A673 (cell line): ENCODE data around the gene RPS6KA2. TPM values are rescaled to one million over a fixed set of nuclear protein-coding genes. Genes with fewer than 3 reads are reported as not detected.

Source experiments
- BruUV-seq: library from RNA; stranded (reverse); fragments of 400-500 nt; replicated peaks from 2 replicates; lab custom pipeline; 2021; lab: Mats Ljungman, UMichigan
- CTCF ChIA-PET: fragments of 300-600 bp; sonication (Branson Sonifier 250); formaldehyde crosslinking; loops from one replicate; lab custom pipeline; 2022; ENCODE audit warnings: antibody characterized with exemption; lab: Charles Lee
- POLR2A ChIA-PET: fragments of 300-600 bp; sonication (Branson Sonifier 250); formaldehyde crosslinking; loops from one replicate; lab custom pipeline; 2022; ENCODE audit warnings: antibody characterized with exemption; ENCODE audit not compliant: low non-redundant PET; lab: Charles Lee
- DNase-seq: peaks from one replicate; pipeline ENCODE4 v3.0.0-alpha.2; 2015; ENCODE audit warnings: low spot score
- H3K27ac ChIP-seq: fragments of 200-600 bp; sonication (generic); 2 replicates; pipeline ENCODE4 v1.5.1; 2016; ENCODE audit warnings: mixed run types, low read depth, mild to moderate bottlenecking, mixed read lengths, antibody characterized with exemption, low read length; ENCODE audit not compliant: poor library complexity, severe bottlenecking
- H3K27me3 ChIP-seq: fragments of 200-600 bp; sonication (generic); replicated peaks from 2 replicates; pipeline ENCODE4 v1.6.1; 2017; ENCODE audit warnings: mixed run types, low read depth, mild to moderate bottlenecking, mixed read lengths, antibody characterized with exemption, low read length; ENCODE audit not compliant: insufficient read depth, poor library complexity
- H3K36me3 ChIP-seq: fragments of 200-600 bp; sonication (generic); 2 replicates; pipeline ENCODE4 v1.6.1; 2016; ENCODE audit warnings: mixed run types, mild to moderate bottlenecking, mixed read lengths, antibody characterized with exemption, low read length; ENCODE audit not compliant: insufficient read depth, poor library complexity, severe bottlenecking
- H3K4me1 ChIP-seq: fragments of 200-600 bp; sonication (generic); 2 replicates; pipeline ENCODE4 v1.6.1; 2017; ENCODE audit warnings: mixed run types, mild to moderate bottlenecking, mixed read lengths, antibody characterized with exemption, low read length; ENCODE audit not compliant: insufficient read depth, poor library complexity, severe bottlenecking
- H3K4me3 ChIP-seq: fragments of 200-600 bp; sonication (generic); 2 replicates; pipeline ENCODE4 v1.5.1; 2016; ENCODE audit warnings: low read depth, mixed run types, mild to moderate bottlenecking, mixed read lengths, low read length; ENCODE audit not compliant: poor library complexity, severe bottlenecking
- H3K9me3 ChIP-seq: fragments of 200-600 bp; sonication (generic); 2 replicates; pipeline ENCODE4 v1.6.1; 2016; ENCODE audit warnings: mixed run types, low read depth, mild to moderate bottlenecking, mixed read lengths, antibody characterized with exemption, low read length; ENCODE audit not compliant: poor library complexity, severe bottlenecking
- CTCF ChIP-seq: fragments of 300-800, 200-600 bp; sonication (generic); conservative IDR thresholded peaks from 2 replicates; pipeline ENCODE4 v1.5.1; 2017; ENCODE audit warnings: low read depth, mild to moderate bottlenecking, antibody characterized with exemption, low read length, moderate library complexity, mixed read lengths
- EZH2 ChIP-seq: fragments of 200-600 bp; sonication (generic); IDR thresholded peaks from 2 replicates; pipeline ENCODE4 v1.6.1; 2017; ENCODE audit warnings: borderline replicate concordance, low read depth, mild to moderate bottlenecking, mixed read lengths, antibody characterized with exemption, low read length; ENCODE audit not compliant: poor library complexity, severe bottlenecking
- intact Hi-C: fragments of 100-400 bp; cut with micrococcal nuclease; formaldehyde crosslinking; loops from one replicate; pipeline ENCODE4 v1.10.0; 2022; ENCODE audit not compliant: unreplicated experiment
- total RNA-seq: library from RNA; stranded (reverse); gene quantifications from 2 replicates; pipeline ENCODE4 v1.2.3, GENCODE V29; 2021

RPS6KA2 gene
- total RNA-seq, 1 experiment from 2014 or later: 30.1 TPM

- DNase-seq: no peak
- no peak overlapping the region for H3K27ac ChIP-seq
- intact Hi-C loops: loop anchor here (5.0 kb wide), 2 partner anchors 42 to 152 kb away; partner anchors contain the start of gene RPS6KA2
- H3K36me3 ChIP-seq: no peaks in the 10 kb centered on the region
- ChIA-PET POLR2A (no interaction called here), CTCF (no interaction called here)
- BruUV-seq: no TSS peak
- H3K4me1 ChIP-seq: peaks cover 60% of the 10 kb centered on the region
- H3K27me3 ChIP-seq: no peaks in the 10 kb centered on the region
- TF ChIP-seq EZH2 (no peak), CTCF (no peak)
- no peak overlapping the region for H3K4me3 ChIP-seq
- H3K9me3 ChIP-seq: no peaks in the 10 kb centered on the region
Observed at GRCh38 chr6:166584853-166585429, 42.1 kb downstream of the RPS6KA2 start.

GRCh38 chr6:166584155-166584554 lies 42.9 kb downstream of the RPS6KA2 start:
- no peak for TF ChIP-seq EZH2
- no peak for TF ChIP-seq CTCF
- no peaks in the 10 kb centered on the region for H3K9me3 ChIP-seq
- H3K4me1 ChIP-seq: peaks cover 59% of the 10 kb centered on the region
- H3K4me3 ChIP-seq: no peak overlapping the region
- no peak overlapping the region for H3K27ac ChIP-seq
- no peaks in the 10 kb centered on the region for H3K36me3 ChIP-seq
- no peak for DNase-seq
- ChIA-PET CTCF (no interaction called here), POLR2A (no interaction called here)
- BruUV-seq: no TSS peak
- intact Hi-C loops: no loop called here
- H3K27me3 ChIP-seq: no peaks in the 10 kb centered on the region

- BruUV-seq: no TSS peak
- Histone ChIP-seq H3K9me3 (no peaks in the 10 kb centered on the region), H3K4me1 (peaks cover 52% of the 10 kb centered on the region), H3K27ac (no peak overlapping the region), H3K27me3 (no peaks in the 10 kb centered on the region), H3K4me3 (no peak overlapping the region), H3K36me3 (no peaks in the 10 kb centered on the region)
- ChIA-PET POLR2A (no interaction called here), CTCF (no interaction called here)
- intact Hi-C loops: no loop called here
- peak; percentile 22 for DNase-seq
- no peak for TF ChIP-seq EZH2
- no peak for TF ChIP-seq CTCF
Observed at GRCh38 chr6:166583230-166583965, 43.7 kb downstream of the RPS6KA2 start.
